Stimulated activated effector memory CD8-positive, alpha-beta T cell treated with anti-CD3 and anti-CD28 coated beads, Interleukin-12 subunit alpha, Interleukin-12 subunit beta, amount 100 ng/mL, for 72 hours (primary cell): ENCODE results near the gene MORN1.
A peak's percentile ranks its signal among the peaks of the same experiment; 100 is the strongest.
"Not testable (repeated sequence)": the region's sequence is repeated elsewhere in the genome, so short reads cannot be mapped to it uniquely, and the experiment has no call there.

ENCODE experiments used
- ATAC-seq: fragments of 150-1000 bp; cut with Tn5 transposase; 2 replicates; pipeline ENCODE4 v1.10.0; 2021
- DNase-seq, 2 donors: peaks; one replicate each; pipeline ENCODE4 v3.0.0; 2021 to 2022; ENCODE audit warnings: low spot score in 2 of 2
- H3K27ac Mint-ChIP-seq: one replicate; pipeline ENCODE4 v1.8.0; 2022; ENCODE audit warnings: mild to moderate bottlenecking, mixed read lengths
- H3K36me3 Mint-ChIP-seq: one replicate; pipeline ENCODE4 v1.8.0; 2022; ENCODE audit warnings: mild to moderate bottlenecking, mixed read lengths
- H3K4me1 Mint-ChIP-seq: one replicate; pipeline ENCODE4 v1.8.0; 2022; ENCODE audit warnings: mixed read lengths
- H3K4me3 Mint-ChIP-seq: one replicate; pipeline ENCODE4 v1.8.0; 2022; ENCODE audit warnings: mild to moderate bottlenecking, mixed read lengths
- H3K9me3 Mint-ChIP-seq: one replicate; pipeline ENCODE4 v1.8.0; 2022; ENCODE audit warnings: mixed read lengths

MORN1 gene

GRCh38 chr1:2327841-2328240 is 63.5 kb downstream of the MORN1 start:
- H3K27ac Mint-ChIP-seq, result no peak overlapping the region
- peaks cover 13% of the 10 kb centered on the region for H3K36me3 Mint-ChIP-seq
- peaks cover 13% of the 10 kb centered on the region for H3K4me1 Mint-ChIP-seq
- H3K9me3 Mint-ChIP-seq, result peaks cover 3% of the 10 kb centered on the region
- H3K4me3 Mint-ChIP-seq, result no peak overlapping the region
- ATAC-seq (no peak), DNase-seq (no peak)

DNA sequence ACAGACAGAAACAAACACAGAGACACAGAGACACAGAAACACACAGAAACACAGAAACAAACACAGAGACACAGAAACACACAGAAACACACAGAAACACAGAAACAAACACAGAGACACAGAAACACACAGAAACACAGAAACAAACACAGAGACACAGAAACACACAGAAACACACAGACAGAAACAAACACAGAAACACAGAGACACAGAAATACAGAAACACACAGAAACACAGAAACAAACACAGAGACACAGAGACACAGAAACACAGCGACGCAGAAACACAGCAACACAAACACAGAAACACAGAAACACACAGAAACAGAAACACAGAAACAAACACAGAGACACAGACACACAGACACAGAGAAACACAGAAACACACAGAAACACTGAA is 64.2 kb downstream of the MORN1 start:
- H3K4me1 Mint-ChIP-seq, result peaks cover 13% of the 10 kb centered on the region
- peak overlapping the region; percentile 77 for H3K27ac Mint-ChIP-seq
- ATAC-seq, H3K9me3 Mint-ChIP-seq, H3K4me3 Mint-ChIP-seq, DNase-seq: not testable (repeated sequence)
- peaks cover 13% of the 10 kb centered on the region for H3K36me3 Mint-ChIP-seq

DNA sequence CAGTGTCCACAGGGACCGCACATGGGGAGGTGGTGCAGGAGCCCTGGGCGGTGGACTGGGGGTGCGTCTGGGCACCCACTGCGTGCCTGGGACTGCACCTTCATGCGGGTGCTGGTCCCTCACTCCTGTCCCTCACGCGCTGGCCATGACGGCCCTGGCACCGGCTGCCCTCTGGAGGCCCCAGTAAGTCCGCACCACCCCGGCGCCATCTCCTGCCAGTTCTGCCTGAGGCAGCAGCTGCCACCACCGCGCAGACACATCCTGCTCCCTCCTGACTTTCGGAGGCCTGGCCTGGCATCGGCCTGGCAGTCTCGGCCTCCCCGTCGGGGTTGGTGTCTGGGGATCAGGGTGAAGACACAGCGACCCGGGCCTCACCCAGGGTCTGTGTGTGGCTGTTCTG is 64.8 kb downstream of the MORN1 start:
- no peak for ATAC-seq
- peaks cover 13% of the 10 kb centered on the region for H3K4me1 Mint-ChIP-seq
- peaks cover 13% of the 10 kb centered on the region for H3K36me3 Mint-ChIP-seq
- no peak for DNase-seq
- peaks cover 3% of the 10 kb centered on the region for H3K9me3 Mint-ChIP-seq
- H3K4me3 Mint-ChIP-seq, result no peak overlapping the region
- H3K27ac Mint-ChIP-seq, result peak overlapping the region; percentile 77

GRCh38 chr1:2324553-2325366 is 66.6 kb downstream of the MORN1 start:
- Mint-ChIP-seq H3K4me1 (peaks cover 13% of the 10 kb centered on the region), H3K36me3 (peaks cover 13% of the 10 kb centered on the region), H3K27ac (peak overlapping the region; percentile 85), H3K9me3 (peaks cover 3% of the 10 kb centered on the region), H3K4me3 (no peak overlapping the region)
- ATAC-seq, result no peak
- DNase-seq, result no peak

DNA sequence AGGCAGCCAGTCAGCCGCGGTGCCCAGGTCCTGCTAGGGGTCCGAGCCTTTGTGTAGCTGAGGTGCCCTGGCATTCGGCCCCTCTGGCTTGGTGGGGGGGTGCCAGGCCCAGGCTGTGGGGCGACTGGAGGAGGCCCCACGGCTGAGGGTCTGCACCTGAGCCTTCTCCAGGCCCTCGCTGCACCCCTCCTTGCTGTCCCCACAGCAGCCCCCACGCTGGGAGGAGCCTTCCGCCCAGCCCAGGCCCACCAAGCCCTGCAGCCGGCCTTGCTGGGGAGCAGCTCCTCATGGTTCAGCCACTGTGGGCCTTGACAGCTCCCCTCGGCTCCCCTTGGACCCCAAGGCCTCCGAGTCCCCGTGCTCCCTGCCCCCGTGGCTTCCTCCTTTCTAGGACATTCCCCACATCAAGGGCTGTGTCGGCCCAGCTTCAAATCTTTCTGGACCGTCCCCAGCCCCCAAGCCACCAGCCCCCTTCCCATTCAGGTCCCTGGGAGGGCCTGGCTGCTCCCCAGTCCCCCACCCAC is 67.8 kb downstream of the MORN1 start:
- H3K27ac Mint-ChIP-seq, result no peak overlapping the region
- H3K9me3 Mint-ChIP-seq, result peaks cover 3% of the 10 kb centered on the region
- DNase-seq (no peak), ATAC-seq (no peak)
- H3K4me1 Mint-ChIP-seq, result peaks cover 13% of the 10 kb centered on the region
- peaks cover 13% of the 10 kb centered on the region for H3K36me3 Mint-ChIP-seq
- no peak overlapping the region for H3K4me3 Mint-ChIP-seq

- ATAC-seq (no peak), DNase-seq (no peak)
- Mint-ChIP-seq H3K27ac (no peak overlapping the region), H3K4me3 (no peak overlapping the region), H3K36me3 (peaks cover 13% of the 10 kb centered on the region), H3K4me1 (peaks cover 13% of the 10 kb centered on the region), H3K9me3 (peaks cover 3% of the 10 kb centered on the region)
These were observed 68.7 kb downstream of the MORN1 start for GRCh38 chr1:2322581-2323211.

DNA sequence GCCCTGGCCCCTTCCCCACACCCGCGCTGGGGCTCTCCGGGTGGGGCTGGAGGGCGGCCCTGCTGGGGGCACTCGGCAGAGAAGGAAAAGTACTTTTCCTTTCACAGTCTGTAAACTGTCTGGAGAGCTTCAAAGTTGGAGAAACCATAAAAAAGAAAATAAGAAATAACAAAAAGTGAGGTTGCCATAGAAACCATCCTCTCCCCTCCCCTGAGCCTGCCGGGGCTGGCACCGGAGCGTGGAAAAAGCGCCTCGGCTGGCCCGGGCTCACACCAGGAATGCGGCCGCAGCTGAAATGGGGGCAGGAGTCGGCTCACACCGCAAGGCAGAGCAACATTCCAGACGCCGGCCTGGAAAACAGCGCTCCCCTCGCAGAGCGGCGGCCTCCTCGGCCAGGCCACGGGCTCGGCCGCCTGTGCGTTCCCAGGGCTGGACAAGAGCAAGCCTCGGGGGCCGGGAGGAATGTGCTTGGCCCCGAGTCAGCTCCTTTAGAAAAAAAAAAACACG is 69.2 kb downstream of the MORN1 start:
- H3K9me3 Mint-ChIP-seq, result peaks cover 3% of the 10 kb centered on the region
- peaks cover 9% of the 10 kb centered on the region for H3K4me1 Mint-ChIP-seq
- ATAC-seq, result no peak
- no peak for DNase-seq
- no peak overlapping the region for H3K27ac Mint-ChIP-seq
- H3K4me3 Mint-ChIP-seq, result no peak overlapping the region
- peaks cover 9% of the 10 kb centered on the region for H3K36me3 Mint-ChIP-seq

GRCh38 chr1:2320760-2321667 is 70.3 kb downstream of the MORN1 start:
- no peak for DNase-seq
- H3K4me3 Mint-ChIP-seq, result no peak overlapping the region
- ATAC-seq, result no peak
- H3K9me3 Mint-ChIP-seq, result peaks cover 3% of the 10 kb centered on the region
- H3K27ac Mint-ChIP-seq, result no peak overlapping the region
- H3K36me3 Mint-ChIP-seq, result peaks cover 8% of the 10 kb centered on the region
- peaks cover 6% of the 10 kb centered on the region for H3K4me1 Mint-ChIP-seq

DNA sequence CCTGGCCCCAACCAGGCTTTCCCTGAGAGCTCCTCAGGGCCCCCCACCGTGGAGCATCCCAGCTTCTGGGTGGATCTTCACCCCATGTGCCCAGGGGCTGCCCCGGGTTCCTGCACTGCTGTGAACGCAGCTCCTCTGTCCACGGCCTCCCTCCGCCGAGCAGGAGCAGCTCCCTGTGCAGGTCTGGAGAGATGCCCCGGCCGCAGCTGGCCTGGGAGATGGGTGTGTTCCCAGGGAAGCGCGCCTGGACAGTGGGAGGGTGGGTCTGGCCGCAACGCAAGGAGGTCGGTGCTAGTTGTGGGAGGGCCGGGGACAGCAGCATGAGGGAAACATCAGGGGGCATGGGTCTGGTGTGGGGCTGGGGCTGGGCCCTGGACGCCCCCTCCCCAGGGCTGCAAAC is 71.3 kb downstream of the MORN1 start:
- DNase-seq (no peak), ATAC-seq (no peak)
- Mint-ChIP-seq H3K9me3 (peaks cover under 1% of the 10 kb centered on the region), H3K4me3 (no peak overlapping the region), H3K27ac (no peak overlapping the region), H3K4me1 (peaks cover 3% of the 10 kb centered on the region), H3K36me3 (peaks cover 10% of the 10 kb centered on the region)

GRCh38 chr1:2319291-2319690 is 72.1 kb downstream of the MORN1 start:
- no peak overlapping the region for H3K4me3 Mint-ChIP-seq
- DNase-seq, result no peak
- H3K36me3 Mint-ChIP-seq, result peaks cover 7% of the 10 kb centered on the region
- H3K9me3 Mint-ChIP-seq, result no peaks in the 10 kb centered on the region
- no peaks in the 10 kb centered on the region for H3K4me1 Mint-ChIP-seq
- H3K27ac Mint-ChIP-seq, result no peak overlapping the region
- no peak for ATAC-seq

DNA sequence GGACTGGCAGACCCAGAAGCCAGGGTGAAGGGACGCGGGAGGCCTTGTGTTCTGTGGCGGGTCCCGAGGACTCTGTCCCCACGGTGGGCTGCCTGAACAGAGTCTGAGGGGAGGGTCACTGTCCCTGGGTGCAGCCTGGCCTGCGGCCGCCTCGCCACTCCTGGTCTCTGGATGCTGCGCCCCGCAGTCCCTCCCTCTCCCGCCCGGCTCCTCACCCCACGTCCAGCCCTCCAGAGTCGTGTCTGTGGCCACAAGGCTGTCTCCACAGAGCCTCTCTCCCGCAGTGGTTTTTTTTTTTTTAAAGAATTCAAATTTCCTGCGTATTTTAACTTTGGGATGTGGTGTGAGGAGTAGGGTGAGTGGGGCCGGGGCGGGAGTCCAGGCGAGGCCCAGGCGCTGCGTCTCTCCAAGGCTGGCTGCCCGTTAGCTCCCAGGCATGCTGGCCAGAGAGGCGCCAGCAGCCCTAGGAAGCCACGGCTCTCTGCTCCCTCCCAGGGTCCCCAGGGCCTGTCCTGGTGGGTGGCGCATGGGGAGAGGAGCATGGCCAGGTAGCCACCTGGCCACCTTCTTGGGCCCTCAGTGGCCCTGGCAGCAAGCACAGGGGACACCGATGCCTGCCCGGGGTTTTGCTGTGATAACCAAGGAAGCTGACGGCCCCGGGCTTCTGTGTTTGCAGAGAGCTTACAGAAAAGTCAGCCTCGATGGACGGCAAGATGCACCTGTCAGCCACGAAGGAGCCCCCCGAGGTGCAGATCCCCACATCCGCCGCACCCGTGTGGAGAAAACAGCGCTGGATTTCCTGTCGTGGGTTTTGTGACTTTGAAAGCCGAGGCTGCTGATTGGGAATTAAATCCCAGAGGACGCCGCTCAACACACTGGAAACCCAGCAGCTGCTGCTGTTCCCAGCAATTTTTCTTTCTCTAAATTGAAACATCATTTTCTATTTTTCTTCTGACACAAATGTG is 72.8 kb downstream of the MORN1 start:
- peaks cover 3% of the 10 kb centered on the region for H3K4me1 Mint-ChIP-seq
- DNase-seq, result no peak
- H3K4me3 Mint-ChIP-seq, result no peak overlapping the region
- H3K36me3 Mint-ChIP-seq, result peaks cover 8% of the 10 kb centered on the region
- H3K27ac Mint-ChIP-seq, result no peak overlapping the region
- no peaks in the 10 kb centered on the region for H3K9me3 Mint-ChIP-seq
- no peak for ATAC-seq

- DNase-seq (no peak), ATAC-seq (no peak)
- no peaks in the 10 kb centered on the region for H3K9me3 Mint-ChIP-seq
- H3K27ac Mint-ChIP-seq, result peak overlapping the region; percentile 59
- peaks cover 7% of the 10 kb centered on the region for H3K4me1 Mint-ChIP-seq
- peaks cover 16% of the 10 kb centered on the region for H3K36me3 Mint-ChIP-seq
- H3K4me3 Mint-ChIP-seq, result no peak overlapping the region
These were observed 73.9 kb downstream of the MORN1 start for GRCh38 chr1:2317230-2318065.

- peaks cover 7% of the 10 kb centered on the region for H3K4me1 Mint-ChIP-seq
- no peak for ATAC-seq
- H3K27ac Mint-ChIP-seq, result peak overlapping the region; percentile 79
- H3K4me3 Mint-ChIP-seq, result no peak overlapping the region
- DNase-seq, result no peak
- peaks cover 19% of the 10 kb centered on the region for H3K36me3 Mint-ChIP-seq
- no peaks in the 10 kb centered on the region for H3K9me3 Mint-ChIP-seq
These were observed 74.8 kb downstream of the MORN1 start for GRCh38 chr1:2316451-2316961.
